GM23248 (cell line): ENCODE results near the gene ARSG. TPM values are rescaled to one million over a fixed set of nuclear protein-coding genes. Genes with fewer than 3 reads are reported as not detected.
A peak's percentile ranks its signal among the peaks of the same experiment; 100 is the strongest.
"Not testable (repeated sequence)": the region's sequence is repeated elsewhere in the genome, so short reads cannot be mapped to it uniquely, and the experiment has no call there.

Source experiments
- DNase-seq: peaks from one replicate; pipeline ENCODE4 v3.0.0-alpha.2; 2015
- H2AFZ ChIP-seq: fragments of 200-600 bp; sonication (generic); 2 replicates; pipeline ENCODE4 v1.6.1; 2016; ENCODE audit warnings: antibody characterized with exemption
- H3F3A ChIP-seq: fragments of 200-600 bp; sonication (generic); 2 replicates; pipeline ENCODE4 v1.6.1; 2016; ENCODE audit warnings: mild to moderate bottlenecking, antibody characterized with exemption, mixed run types; ENCODE audit not compliant: insufficient read depth
- H3K27ac ChIP-seq: fragments of 200-600 bp; sonication (generic); 2 replicates; pipeline ENCODE4 v1.5.1; 2016; ENCODE audit warnings: mild to moderate bottlenecking
- H3K27me3 ChIP-seq: fragments of 200-600 bp; sonication (generic); replicated peaks from 2 replicates; pipeline ENCODE4 v1.6.1; 2016; ENCODE audit warnings: mild to moderate bottlenecking; ENCODE audit not compliant: insufficient read depth
- H3K36me3 ChIP-seq: fragments of 200-600 bp; sonication (generic); 2 replicates; pipeline ENCODE4 v1.6.1; 2016; ENCODE audit warnings: low read depth, mild to moderate bottlenecking
- H3K4me1 ChIP-seq: fragments of 200-600 bp; sonication (generic); 2 replicates; pipeline ENCODE4 v1.6.1; 2016; ENCODE audit warnings: mild to moderate bottlenecking; ENCODE audit not compliant: insufficient read depth
- H3K4me2 ChIP-seq: fragments of 200-600 bp; sonication (generic); one replicate; pipeline ENCODE4 v1.6.1; 2016; ENCODE audit warnings: mild to moderate bottlenecking; ENCODE audit not compliant: unreplicated experiment
- H3K4me3 ChIP-seq: fragments of 200-600 bp; sonication (generic); 2 replicates; pipeline ENCODE4 v1.5.1; 2016; ENCODE audit warnings: mild to moderate bottlenecking
- H3K79me2 ChIP-seq: fragments of 200-600 bp; sonication (generic); 2 replicates; pipeline ENCODE4 v1.6.1; 2016; ENCODE audit warnings: mild to moderate bottlenecking; ENCODE audit not compliant: insufficient read depth
- H3K9ac ChIP-seq: fragments of 200-600 bp; sonication (generic); 2 replicates; pipeline ENCODE4 v1.6.1; 2016; ENCODE audit warnings: mild to moderate bottlenecking
- H3K9me2 ChIP-seq: fragments of 200-600 bp; sonication (generic); 2 replicates; pipeline ENCODE4 v1.6.1; 2016; ENCODE audit warnings: mixed run types, mild to moderate bottlenecking, moderate library complexity; ENCODE audit not compliant: insufficient read depth
- H3K9me3 ChIP-seq: fragments of 200-600 bp; sonication (generic); one replicate; pipeline ENCODE4 v1.6.1; 2017; ENCODE audit warnings: low read depth
- H4K20me1 ChIP-seq: fragments of 200-600 bp; sonication (generic); 2 replicates; pipeline ENCODE4 v1.6.0; 2016; ENCODE audit not compliant: insufficient read depth
- EZH2 ChIP-seq: fragments of 200-600 bp; sonication (generic); IDR thresholded peaks from 2 replicates; pipeline ENCODE4 v1.6.1; 2018; ENCODE audit warnings: antibody characterized with exemption, mild to moderate bottlenecking; ENCODE audit not compliant: insufficient read depth, poor library complexity, severe bottlenecking
- EZH2phosphoT487 ChIP-seq: fragments of 200-600 bp; sonication (generic); IDR thresholded peaks from 2 replicates; pipeline ENCODE4 v1.6.1; 2018; ENCODE audit warnings: antibody characterized with exemption, moderate library complexity, mild to moderate bottlenecking, low read depth; ENCODE audit not compliant: insufficient read depth
- WGBS, 2 experiments: methylation state at CpG; one replicate each; pipeline ENCODE4 v1.1.6; 2015 to 2017; ENCODE audit warnings: low lambda C conversion rate in 2 of 2, low coverage in 1 of 2; ENCODE audit errors: missing lambda C conversion rate in 2 of 2; 5-methylcytosine and 5-hydroxymethylcytosine counted together
- in situ Hi-C: fragments of 300-500 bp; cut with MboI; formaldehyde crosslinking; loops from 2 replicates; pipeline ENCODE4 v1.15.0; 2020
- polyA plus RNA-seq: library from polyadenylated mRNA; unstranded; fragments of >200 nt; fragmentation: Nextera tagmentation; extraction: Ambion mirVana; gene quantifications from 2 replicates; pipeline ENCODE4 v1.2.1, GENCODE V29; 2016
- total RNA-seq: library from RNA; depleted of rRNA; stranded (reverse); fragments of >200 nt; shearing (Covaris generic); gene quantifications from 2 replicates; pipeline ENCODE4 v1.2.3, GENCODE V29; 2014

Gene ARSG
- total and polyA plus RNA-seq, 2 experiments from 2014 or later, result 2.8 to 5.6 TPM

GRCh38 chr17:68400404-68400735, 109.1 kb downstream of the ARSG start:
- peak overlapping the region; percentile 54 for H3K4me2 ChIP-seq
- in situ Hi-C loops, result no loop called here
- peak overlapping the region; percentile 60 for H2AFZ ChIP-seq

GRCh38 chr17:68401288-68401687, 110.0 kb downstream of the ARSG start:
- 95 to 97% methylated on average over 7 of the region's 7 CpGs for WGBS, 2 experiments
- H3K4me1 ChIP-seq, result peaks cover 22% of the 10 kb centered on the region
- in situ Hi-C loops, result no loop called here

More at GRCh38 chr17:68400404-68400735, 109.1 kb downstream of the ARSG start:
- no peak for TF ChIP-seq EZH2phosphoT487
- no peak for TF ChIP-seq EZH2
- H3K79me2 ChIP-seq, result no peaks in the 10 kb centered on the region
- H3F3A ChIP-seq, result peaks cover 21% of the 10 kb centered on the region
- peak overlapping the region; percentile 61 for H3K27ac ChIP-seq
- H3K9me3 ChIP-seq, result no peaks in the 10 kb centered on the region
- H4K20me1 ChIP-seq, result no peaks in the 10 kb centered on the region; the same call in 1 of the 2 replicates
- peak overlapping the region; percentile 63 for H3K9ac ChIP-seq
- no peaks in the 10 kb centered on the region for H3K36me3 ChIP-seq
- H3K27me3 ChIP-seq, result no peaks in the 10 kb centered on the region
- 48% methylated on average over 4 of the region's 4 CpGs for WGBS, 2 experiments
- no peak for DNase-seq
- H3K4me1 ChIP-seq, result peaks cover 22% of the 10 kb centered on the region
- no peaks in the 10 kb centered on the region for H3K9me2 ChIP-seq
- H3K4me3 ChIP-seq, result peak overlapping the region; percentile 47

GRCh38 chr17:68403122-68403521, 111.8 kb downstream of the ARSG start:
- no peak for TF ChIP-seq EZH2
- TF ChIP-seq EZH2phosphoT487, result no peak
- 30 to 41% methylated on average over 1 of the region's 1 CpG for WGBS, 2 experiments
- Histone ChIP-seq H3K9me2 (no peaks in the 10 kb centered on the region), H3K27ac (no peak overlapping the region), H3K9me3 (no peaks in the 10 kb centered on the region), H3F3A (peaks cover 20% of the 10 kb centered on the region), H2AFZ (0 out of 2 replicates have a peak overlapping the region, but pooled peaks have one; percentile 22), H3K9ac (no peak overlapping the region), H3K79me2 (no peaks in the 10 kb centered on the region), H3K4me2 (no peak overlapping the region), H3K4me3 (no peak overlapping the region), H3K4me1 (peaks cover 22% of the 10 kb centered on the region), H4K20me1 (no peaks in the 10 kb centered on the region; the same call in 1 of the 2 replicates), H3K27me3 (no peaks in the 10 kb centered on the region), H3K36me3 (no peaks in the 10 kb centered on the region)
- in situ Hi-C loops, result no loop called here
- peak; percentile 29 for DNase-seq

More at GRCh38 chr17:68401288-68401687, 110.0 kb downstream of the ARSG start:
- Histone ChIP-seq H3K79me2 (no peaks in the 10 kb centered on the region), H3K27me3 (no peaks in the 10 kb centered on the region), H3K36me3 (no peaks in the 10 kb centered on the region), H3F3A (peaks cover 21% of the 10 kb centered on the region), H3K4me3 (no peak overlapping the region), H3K4me2 (no peak overlapping the region), H3K9me2 (no peaks in the 10 kb centered on the region), H2AFZ (no peak overlapping the region), H3K27ac (no peak overlapping the region), H3K9ac (no peak overlapping the region), H3K9me3 (no peaks in the 10 kb centered on the region), H4K20me1 (no peaks in the 10 kb centered on the region; the same call in 1 of the 2 replicates)
- no peak for DNase-seq
- TF ChIP-seq EZH2phosphoT487, result no peak
- TF ChIP-seq EZH2, result no peak

GRCh38 chr17:68403837-68404236, 112.5 kb downstream of the ARSG start:
- H3K27ac ChIP-seq, H4K20me1 ChIP-seq, H3K9ac ChIP-seq, H3K27me3 ChIP-seq, H3K36me3 ChIP-seq, H3K4me2 ChIP-seq, H3K79me2 ChIP-seq, H3K9me2 ChIP-seq, H2AFZ ChIP-seq, H3K4me3 ChIP-seq, H3K9me3 ChIP-seq, in situ Hi-C loops, DNase-seq: not testable (repeated sequence)
- 69 to 72% methylated on average over 5 of the region's 5 CpGs for WGBS, 2 experiments
- peaks cover 17% of the 10 kb centered on the region for H3K4me1 ChIP-seq
- peaks cover 13% of the 10 kb centered on the region for H3F3A ChIP-seq

GRCh38 chr17:68407656-68408055, 116.4 kb downstream of the ARSG start:
- H3K9ac ChIP-seq, DNase-seq, H3K4me2 ChIP-seq, H3K36me3 ChIP-seq, H3K4me3 ChIP-seq, H3K9me3 ChIP-seq, in situ Hi-C loops, H3K4me1 ChIP-seq, H3K27me3 ChIP-seq, H3K27ac ChIP-seq, H3K9me2 ChIP-seq, H3F3A ChIP-seq, H2AFZ ChIP-seq, H3K79me2 ChIP-seq, H4K20me1 ChIP-seq: not testable (repeated sequence)
- 61 to 66% methylated on average over 1 of the region's 1 CpG for WGBS, 2 experiments

GRCh38 chr17:68413597-68414560, 122.6 kb downstream of the ARSG start:
- peak; percentile 47 for DNase-seq
- WGBS, 2 experiments, result 8 to 14% methylated on average over 29 to 34 of the region's 34 CpGs
- H4K20me1 ChIP-seq, H3K9me3 ChIP-seq, H3K9me2 ChIP-seq, H3K4me1 ChIP-seq, H3K36me3 ChIP-seq, in situ Hi-C loops, H3K79me2 ChIP-seq, H3K27me3 ChIP-seq, H3K27ac ChIP-seq: not testable (repeated sequence)
- Histone ChIP-seq H2AFZ (peak overlapping the region; percentile 70), H3K9ac (peak overlapping the region; percentile 61), H3F3A (peaks cover 44% of the 10 kb centered on the region), H3K4me3 (peak overlapping the region; percentile 63), H3K4me2 (peak overlapping the region; percentile 49)

GRCh38 chr17:68414901-68415300, 123.6 kb downstream of the ARSG start:
- H3K9me3 ChIP-seq, H3K9ac ChIP-seq, DNase-seq, H3K79me2 ChIP-seq, in situ Hi-C loops, H3K27me3 ChIP-seq, H4K20me1 ChIP-seq, H3K27ac ChIP-seq, H3K4me2 ChIP-seq, H3K9me2 ChIP-seq, H3K4me1 ChIP-seq, H2AFZ ChIP-seq, H3K4me3 ChIP-seq, H3K36me3 ChIP-seq: not testable (repeated sequence)
- H3F3A ChIP-seq, result peaks cover 44% of the 10 kb centered on the region
